Measurements from ENCODE around the gene AMBRA1. TPM values are rescaled to one million over a fixed set of nuclear protein-coding genes. Genes with fewer than 3 reads are reported as not detected.

The AMBRA1 gene, protein sequence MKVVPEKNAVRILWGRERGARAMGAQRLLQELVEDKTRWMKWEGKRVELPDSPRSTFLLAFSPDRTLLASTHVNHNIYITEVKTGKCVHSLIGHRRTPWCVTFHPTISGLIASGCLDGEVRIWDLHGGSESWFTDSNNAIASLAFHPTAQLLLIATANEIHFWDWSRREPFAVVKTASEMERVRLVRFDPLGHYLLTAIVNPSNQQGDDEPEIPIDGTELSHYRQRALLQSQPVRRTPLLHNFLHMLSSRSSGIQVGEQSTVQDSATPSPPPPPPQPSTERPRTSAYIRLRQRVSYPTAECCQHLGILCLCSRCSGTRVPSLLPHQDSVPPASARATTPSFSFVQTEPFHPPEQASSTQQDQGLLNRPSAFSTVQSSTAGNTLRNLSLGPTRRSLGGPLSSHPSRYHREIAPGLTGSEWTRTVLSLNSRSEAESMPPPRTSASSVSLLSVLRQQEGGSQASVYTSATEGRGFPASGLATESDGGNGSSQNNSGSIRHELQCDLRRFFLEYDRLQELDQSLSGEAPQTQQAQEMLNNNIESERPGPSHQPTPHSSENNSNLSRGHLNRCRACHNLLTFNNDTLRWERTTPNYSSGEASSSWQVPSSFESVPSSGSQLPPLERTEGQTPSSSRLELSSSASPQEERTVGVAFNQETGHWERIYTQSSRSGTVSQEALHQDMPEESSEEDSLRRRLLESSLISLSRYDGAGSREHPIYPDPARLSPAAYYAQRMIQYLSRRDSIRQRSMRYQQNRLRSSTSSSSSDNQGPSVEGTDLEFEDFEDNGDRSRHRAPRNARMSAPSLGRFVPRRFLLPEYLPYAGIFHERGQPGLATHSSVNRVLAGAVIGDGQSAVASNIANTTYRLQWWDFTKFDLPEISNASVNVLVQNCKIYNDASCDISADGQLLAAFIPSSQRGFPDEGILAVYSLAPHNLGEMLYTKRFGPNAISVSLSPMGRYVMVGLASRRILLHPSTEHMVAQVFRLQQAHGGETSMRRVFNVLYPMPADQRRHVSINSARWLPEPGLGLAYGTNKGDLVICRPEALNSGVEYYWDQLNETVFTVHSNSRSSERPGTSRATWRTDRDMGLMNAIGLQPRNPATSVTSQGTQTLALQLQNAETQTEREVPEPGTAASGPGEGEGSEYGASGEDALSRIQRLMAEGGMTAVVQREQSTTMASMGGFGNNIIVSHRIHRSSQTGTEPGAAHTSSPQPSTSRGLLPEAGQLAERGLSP (N-terminal part only)
- total RNA-seq (2022; extraction: Qiagen RNA extraction; ENCODE audit: low read depth) = 10.5 to 21.1 TPM (median 14.5 TPM) in 5 replicates

DNA sequence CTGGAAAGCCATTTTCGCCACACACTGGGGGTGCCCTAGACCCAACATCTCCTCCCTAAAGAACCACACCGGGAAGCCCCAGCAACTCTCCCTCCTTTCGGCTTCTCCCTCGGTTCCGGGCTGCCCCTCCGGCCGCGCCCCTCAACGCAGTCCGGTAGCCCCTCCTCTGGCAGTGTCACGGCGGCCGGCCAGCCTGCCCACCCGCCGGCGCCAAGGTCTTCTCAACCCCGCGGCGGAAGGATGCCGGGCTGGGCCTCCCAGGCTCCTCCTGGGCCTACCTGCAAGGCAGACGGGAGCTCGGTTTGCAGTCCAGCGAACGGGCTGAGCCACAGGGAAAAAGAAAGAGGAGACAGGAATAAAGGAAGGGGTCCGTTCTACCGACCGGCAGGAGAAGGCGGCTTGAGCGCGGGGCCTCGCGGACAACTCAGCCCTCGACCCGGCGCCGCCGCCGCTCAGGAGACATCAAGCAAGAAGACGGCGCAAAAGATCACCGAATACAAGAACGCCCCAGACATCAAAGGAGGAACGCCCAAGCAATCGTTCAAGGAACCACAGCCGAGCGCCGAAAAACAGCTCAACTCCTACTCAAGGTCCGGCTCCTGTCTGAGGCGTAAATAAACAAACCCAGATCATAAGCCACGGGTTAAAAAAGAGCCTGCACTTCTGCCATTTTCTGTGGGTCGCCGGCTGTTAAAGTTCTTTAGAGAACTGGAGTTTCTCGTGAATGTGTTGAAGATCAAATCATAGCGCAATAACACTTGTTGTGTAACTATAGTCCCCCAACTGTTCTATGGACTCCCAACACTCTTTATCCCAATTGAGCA lies at the start of gene AMBRA1:
Gene AMBRA1, minus strand, starts transcription at position 474 of the 824 bp plus-strand sequence. CDS start 45,643 bp downstream, outside the sequence.

DNA sequence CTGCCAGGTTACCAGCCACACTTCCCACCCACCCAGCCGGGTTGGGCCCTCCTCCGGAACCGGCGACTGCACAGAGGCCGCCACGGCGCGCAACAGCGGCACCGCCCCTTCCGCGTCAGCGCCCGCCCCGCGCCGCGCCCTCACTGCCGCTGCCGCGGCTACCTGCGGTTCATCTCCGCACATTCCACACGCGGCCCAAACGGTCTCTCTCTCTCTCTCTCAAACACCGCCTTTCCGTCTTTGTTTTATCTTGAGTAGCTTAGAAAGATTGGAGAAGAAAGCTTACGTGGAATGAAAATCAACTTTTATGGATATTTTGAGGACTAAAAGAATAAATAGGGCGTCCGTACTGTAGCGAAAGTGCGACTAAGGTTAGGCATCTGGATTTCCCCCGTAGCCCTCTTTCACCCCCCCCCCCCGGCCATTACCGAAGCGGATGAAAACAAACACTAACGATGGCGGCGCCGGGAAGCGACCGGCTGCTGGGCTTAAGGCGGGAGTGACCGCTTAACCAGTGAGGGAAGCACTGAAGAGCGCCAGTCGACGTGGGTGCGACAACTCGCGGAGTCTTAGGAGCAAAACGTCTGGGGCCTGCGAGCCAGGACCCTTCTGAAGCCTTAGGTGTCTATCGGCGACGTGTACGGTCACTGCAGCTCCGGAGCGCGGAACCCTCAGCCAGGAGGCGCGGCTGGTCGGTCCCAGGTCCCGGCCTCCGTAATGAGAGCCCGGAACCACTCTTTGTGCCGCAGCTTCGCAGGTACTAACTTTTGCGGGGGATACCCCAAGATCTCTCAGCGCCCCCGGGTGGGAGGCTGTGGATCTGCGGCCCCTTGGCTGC lies 23.5 kb upstream of the AMBRA1 start, which contains the start of the genes ATG13 and HARBI1:
Gene ATG13, plus strand, starts transcription at position 420 of the 838 bp plus-strand sequence. CDS start 26,739 bp downstream, outside the sequence.
Gene HARBI1, minus strand, starts transcription at position 94 of the 838 bp plus-strand sequence. CDS start 990 bp downstream, outside the sequence.

DNA sequence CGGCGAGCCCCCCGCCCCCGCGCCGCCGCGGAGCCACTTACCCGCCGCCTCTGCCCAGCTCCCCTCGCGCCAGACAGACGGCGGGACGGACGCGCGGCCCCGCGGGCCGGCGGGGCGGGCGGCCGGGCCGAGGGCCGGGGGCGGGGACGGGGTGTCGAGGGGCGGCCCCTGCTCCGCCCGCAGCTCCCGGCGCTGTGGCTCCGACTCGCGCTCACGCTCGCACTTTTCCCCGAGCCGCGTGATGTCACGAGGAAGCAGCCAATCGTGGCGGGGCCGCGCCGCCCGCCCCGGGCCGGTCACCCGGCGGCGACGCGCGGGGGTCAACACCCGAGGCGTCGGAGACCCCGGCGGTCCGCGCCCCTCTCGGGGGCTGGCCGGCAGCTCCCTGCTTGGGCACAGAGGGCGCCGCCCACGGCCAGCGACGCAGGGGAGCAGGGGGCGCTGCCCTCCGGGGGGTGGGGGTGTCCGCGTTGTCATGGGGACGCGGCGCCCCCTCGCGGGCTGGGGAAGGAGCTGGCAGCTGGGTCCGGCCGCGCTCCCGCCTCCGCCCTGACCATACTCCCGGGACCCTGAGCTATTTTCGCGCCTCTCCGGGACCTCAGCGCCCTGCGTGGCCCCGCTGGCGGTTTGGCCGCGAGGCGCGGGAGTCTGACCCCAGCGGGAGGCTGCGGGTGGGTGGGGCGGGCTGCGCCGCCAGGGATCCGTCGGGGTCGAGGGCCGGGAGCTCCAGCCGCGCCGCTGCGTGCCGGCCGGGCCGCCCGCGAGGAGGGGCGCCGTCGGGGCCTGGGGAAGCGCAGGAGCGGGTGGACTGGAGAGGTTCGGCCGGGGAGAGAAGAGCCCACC lies 202.0 kb downstream of the AMBRA1 start, which contains the start of gene CHRM4:
Gene CHRM4, minus strand, starts transcription at position 199 of the 843 bp plus-strand sequence. CDS start 5,219 bp downstream, outside the sequence.

DNA sequence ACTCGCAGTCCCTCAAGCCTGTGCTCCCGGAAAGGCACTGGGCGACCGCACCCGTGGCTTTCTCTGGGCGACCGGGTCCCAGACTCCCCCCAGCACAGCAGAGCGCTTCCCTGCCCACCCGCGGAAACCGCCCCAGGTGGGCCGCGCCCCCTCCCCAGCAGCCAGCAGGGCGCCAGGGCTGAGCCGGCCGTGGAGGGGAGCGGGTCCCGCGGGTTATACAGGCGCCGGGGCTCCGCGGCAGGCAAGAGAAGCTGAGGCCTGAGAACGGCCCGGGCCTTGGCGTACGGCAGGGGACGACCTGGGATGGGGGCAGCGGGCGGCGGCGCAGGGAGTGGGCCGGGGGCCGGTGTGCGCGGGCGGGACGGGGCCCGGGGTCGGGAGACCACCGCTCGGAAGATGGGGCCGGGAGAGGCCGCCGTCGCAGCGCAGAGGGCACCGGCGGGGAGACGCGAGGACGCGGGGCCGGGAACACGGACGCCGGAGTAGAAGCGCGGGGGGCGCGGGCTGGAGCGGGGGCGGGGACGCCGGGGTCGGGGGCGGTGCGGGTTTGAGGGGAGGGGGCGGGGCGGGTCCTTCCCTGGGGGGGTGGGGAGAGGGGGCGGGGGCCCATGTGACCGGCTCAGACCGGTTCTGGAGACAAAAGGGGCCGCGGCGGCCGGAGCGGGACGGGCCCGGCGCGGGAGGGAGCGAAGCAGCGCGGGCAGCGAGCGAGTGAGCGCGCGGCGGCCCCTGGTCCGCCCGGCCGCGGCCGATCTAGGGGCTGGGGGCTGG lies 212.6 kb downstream of the AMBRA1 start, which contains the start of gene MDK:
Gene MDK, plus strand, starts transcription at position 622 of the 771 bp plus-strand sequence. CDS start 389 bp downstream, outside the sequence.

DNA sequence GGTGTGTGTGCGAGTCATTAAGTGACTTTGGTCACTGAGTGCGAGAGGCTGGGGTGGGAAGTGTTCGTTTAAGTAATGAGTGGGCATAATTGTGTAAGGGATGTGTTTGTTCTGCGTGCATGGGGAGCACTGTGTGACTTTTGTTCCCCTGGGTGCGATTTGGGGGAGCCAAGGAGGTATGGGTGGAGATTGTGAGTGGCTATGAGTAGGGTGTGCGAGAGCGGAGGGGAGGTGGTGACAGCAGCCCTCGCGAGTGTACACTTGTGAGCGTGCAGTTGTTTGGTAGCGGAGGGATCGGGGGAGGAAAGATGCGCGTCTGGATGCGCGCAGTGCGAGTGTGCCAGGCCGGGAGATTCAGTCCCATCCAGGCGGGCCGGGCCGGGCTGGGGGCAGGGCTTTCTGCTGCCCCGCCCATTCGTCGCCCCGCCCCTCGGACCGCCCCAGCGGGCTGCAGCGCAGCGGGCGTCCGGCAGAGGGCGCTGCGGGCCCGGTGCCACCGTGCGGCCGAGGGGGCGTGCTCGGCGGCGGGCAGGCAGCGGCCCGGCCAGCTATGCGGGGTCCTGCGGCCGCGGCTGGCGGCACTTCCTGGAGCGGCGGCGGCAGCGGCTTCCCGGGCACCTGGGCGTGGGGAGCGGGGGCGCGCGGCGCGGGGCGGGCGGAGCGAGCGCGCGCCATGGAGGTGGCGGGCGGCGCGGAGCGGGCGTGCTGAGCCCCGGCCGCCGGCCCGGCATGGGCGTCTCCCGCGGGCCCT lies 246.8 kb downstream of the AMBRA1 start, which contains the start of gene DGKZ:
Gene DGKZ, plus strand, starts transcription at position 578 of the 751 bp plus-strand sequence. CDS start 197 bp downstream, outside the sequence.

Other genes starting within 250 kb of the AMBRA1 start
- 32.3 to 55.1 TPM (median 50.6 TPM) in 5 replicates for gene DGKZ, start 246.6 kb downstream of the AMBRA1 start, total RNA-seq (2022; extraction: Qiagen RNA extraction; ENCODE audit: low read depth)
- 14.8 to 20.3 TPM (median 18.2 TPM) in 5 replicates for gene MDK, start 212.4 kb downstream of the AMBRA1 start, total RNA-seq (2022; extraction: Qiagen RNA extraction; ENCODE audit: low read depth)
- gene CHRM4, start 202.2 kb downstream of the AMBRA1 start, total RNA-seq (2022; extraction: Qiagen RNA extraction; ENCODE audit: low read depth) = 0.33 to 1.3 TPM (median 0.48 TPM) in 5 replicates
- 5.0 to 5.9 TPM (median 5.5 TPM) in 5 replicates for gene HARBI1, start 23.2 kb upstream of the AMBRA1 start, total RNA-seq (2022; extraction: Qiagen RNA extraction; ENCODE audit: low read depth)
- gene ATG13, start 23.5 kb upstream of the AMBRA1 start, total RNA-seq (2022; extraction: Qiagen RNA extraction; ENCODE audit: low read depth) = 38.3 to 59.5 TPM (median 55.5 TPM) in 5 replicates
- gene ARHGAP1, start 106.6 kb upstream of the AMBRA1 start, total RNA-seq (2022; extraction: Qiagen RNA extraction; ENCODE audit: low read depth) = 43.6 to 62.6 TPM (median 55.2 TPM) in 5 replicates
- gene ZNF408, start 107.0 kb upstream of the AMBRA1 start, total RNA-seq (2022; extraction: Qiagen RNA extraction; ENCODE audit: low read depth) = 16.2 to 18.3 TPM (median 16.9 TPM) in 5 replicates
- 2.0 to 3.0 TPM (median 2.4 TPM) in 5 replicates for gene F2, start 125.2 kb upstream of the AMBRA1 start, total RNA-seq (2022; extraction: Qiagen RNA extraction; ENCODE audit: low read depth)